Thoracic aorta (tissue), 2 donors: ENCODE measurements around the gene RARB. TPM values are rescaled to one million over a fixed set of nuclear protein-coding genes. Genes with fewer than 3 reads are reported as not detected.
A peak's percentile ranks its signal among the peaks of the same experiment; 100 is the strongest.

Experiments
- ATAC-seq: fragments of 150-250 bp; one replicate; pipeline ENCODE4 v1.8.0; 2017; ENCODE audit warnings: low read depth; ENCODE audit not compliant: insufficient number of reproducible peaks, low FRiP score
- DNase-seq: peaks from one replicate; pipeline ENCODE4 v3.0.0-alpha.2; 2020; ENCODE audit warnings: low spot score
- H3K27ac ChIP-seq, 2 donors: fragments of 200-600 bp; sonication (generic); 1 replicate in 1 of 2; 2 replicates in 1 of 2; pipeline ENCODE4 v1.5.1; 2016; ENCODE audit warnings: mild to moderate bottlenecking in 2 of 2, moderate library complexity in 2 of 2
- H3K27me3 ChIP-seq: fragments of 200-600 bp; sonication (generic); replicated peaks from 2 replicates; pipeline ENCODE4 v1.6.0; 2016; ENCODE audit warnings: mild to moderate bottlenecking; ENCODE audit not compliant: insufficient read depth
- H3K36me3 ChIP-seq: fragments of 200-600 bp; sonication (generic); one replicate; pipeline ENCODE4 v1.5.1; 2016
- H3K4me1 ChIP-seq, 2 donors: fragments of 200-600 bp; sonication (generic); 1 replicate in 1 of 2; 2 replicates in 1 of 2; pipeline versions ENCODE4 v1.5.1 to v1.6.0; 2016; ENCODE audit warnings: low read depth in 2 of 2, mild to moderate bottlenecking in 1 of 2; ENCODE audit not compliant: control insufficient read depth in 1 of 2
- H3K4me3 ChIP-seq: fragments of 200-600 bp; sonication (generic); 2 replicates; pipeline ENCODE4 v1.5.1; 2016; ENCODE audit warnings: mild to moderate bottlenecking
- H3K9me3 ChIP-seq: fragments of 200-600 bp; sonication (generic); 2 replicates; pipeline ENCODE4 v1.5.1; 2016
- total RNA-seq, 2 donors: library from RNA; depleted of rRNA; stranded (reverse); fragments of >200 nt; gene quantifications; one replicate each; pipeline versions ENCODE4 v1.1.0 to v1.2.3, GENCODE V29; 2016
- TF ChIP-seq, protein P1 (sequence below): fragments of 200-600 bp; sonication (generic); IDR thresholded peaks from one replicate; pipeline ENCODE4 v1.5.1; 2019; ENCODE audit warnings: antibody characterized with exemption

The RARB gene
- total RNA-seq, 2 donors from 2014 or later, result 3.8 to 12.3 TPM

DNA sequence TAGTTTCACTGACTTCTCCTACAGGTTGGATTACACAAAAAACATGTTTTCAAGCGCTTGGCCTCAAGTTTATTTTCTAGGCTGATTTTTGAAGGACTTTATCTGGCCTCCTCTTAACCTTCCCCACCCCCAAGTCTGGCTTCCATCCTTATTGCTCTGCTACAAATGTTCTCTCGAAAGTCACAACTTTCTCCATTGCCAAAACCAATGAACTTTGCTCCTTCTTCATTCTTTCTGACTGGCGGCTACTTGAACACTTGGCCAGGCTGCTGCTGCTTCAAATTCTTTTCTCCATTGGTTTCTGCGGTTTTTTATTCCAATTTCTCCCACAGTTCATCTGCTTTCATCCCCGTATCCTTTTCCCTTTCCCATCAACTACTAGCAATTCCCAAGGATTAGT lies 130.1 kb downstream of the RARB start:
- no peaks in the 10 kb centered on the region for H3K9me3 ChIP-seq
- H3K4me1 ChIP-seq, result peaks cover 17 to 36% of the 10 kb centered on the region in 2 donors
- DNase-seq, result no peak
- peak overlapping the region in 1 of 2 donors; percentile 25 for H3K27ac ChIP-seq
- no peak for ATAC-seq
- no peaks in the 10 kb centered on the region for H3K36me3 ChIP-seq
- no peak overlapping the region for H3K4me3 ChIP-seq
- no peaks in the 10 kb centered on the region for H3K27me3 ChIP-seq
- TF ChIP-seq, protein P1, sequence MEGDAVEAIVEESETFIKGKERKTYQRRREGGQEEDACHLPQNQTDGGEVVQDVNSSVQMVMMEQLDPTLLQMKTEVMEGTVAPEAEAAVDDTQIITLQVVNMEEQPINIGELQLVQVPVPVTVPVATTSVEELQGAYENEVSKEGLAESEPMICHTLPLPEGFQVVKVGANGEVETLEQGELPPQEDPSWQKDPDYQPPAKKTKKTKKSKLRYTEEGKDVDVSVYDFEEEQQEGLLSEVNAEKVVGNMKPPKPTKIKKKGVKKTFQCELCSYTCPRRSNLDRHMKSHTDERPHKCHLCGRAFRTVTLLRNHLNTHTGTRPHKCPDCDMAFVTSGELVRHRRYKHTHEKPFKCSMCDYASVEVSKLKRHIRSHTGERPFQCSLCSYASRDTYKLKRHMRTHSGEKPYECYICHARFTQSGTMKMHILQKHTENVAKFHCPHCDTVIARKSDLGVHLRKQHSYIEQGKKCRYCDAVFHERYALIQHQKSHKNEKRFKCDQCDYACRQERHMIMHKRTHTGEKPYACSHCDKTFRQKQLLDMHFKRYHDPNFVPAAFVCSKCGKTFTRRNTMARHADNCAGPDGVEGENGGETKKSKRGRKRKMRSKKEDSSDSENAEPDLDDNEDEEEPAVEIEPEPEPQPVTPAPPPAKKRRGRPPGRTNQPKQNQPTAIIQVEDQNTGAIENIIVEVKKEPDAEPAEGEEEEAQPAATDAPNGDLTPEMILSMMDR, result no peak

DNA sequence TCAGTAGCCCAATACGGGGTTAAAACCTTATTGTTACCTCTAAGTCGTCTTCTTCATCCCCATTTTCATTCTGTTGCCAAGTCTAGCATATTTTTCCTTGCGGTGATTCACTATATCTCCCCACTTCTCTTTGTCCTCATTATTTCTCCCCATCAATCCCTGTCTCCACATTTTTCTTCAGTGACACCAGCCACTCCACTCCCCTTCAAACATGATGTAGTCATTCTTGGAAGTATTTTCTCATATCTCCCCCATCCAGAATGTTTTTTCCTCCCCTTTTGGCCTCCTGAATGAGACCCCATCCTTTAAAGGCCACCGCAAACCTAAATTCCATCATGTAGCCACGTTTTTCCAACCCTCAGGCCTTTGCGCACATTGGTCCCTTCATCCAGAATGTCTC lies 130.7 kb downstream of the RARB start:
- TF ChIP-seq, protein P1, result no peak
- Histone ChIP-seq H3K36me3 (no peaks in the 10 kb centered on the region), H3K4me3 (no peak overlapping the region), H3K27me3 (no peaks in the 10 kb centered on the region), H3K4me1 (peaks cover 17 to 36% of the 10 kb centered on the region in 2 donors), H3K9me3 (no peaks in the 10 kb centered on the region), H3K27ac (peak overlapping the region in 1 of 2 donors; percentile 25)
- ATAC-seq (no peak), DNase-seq (no peak)

DNA sequence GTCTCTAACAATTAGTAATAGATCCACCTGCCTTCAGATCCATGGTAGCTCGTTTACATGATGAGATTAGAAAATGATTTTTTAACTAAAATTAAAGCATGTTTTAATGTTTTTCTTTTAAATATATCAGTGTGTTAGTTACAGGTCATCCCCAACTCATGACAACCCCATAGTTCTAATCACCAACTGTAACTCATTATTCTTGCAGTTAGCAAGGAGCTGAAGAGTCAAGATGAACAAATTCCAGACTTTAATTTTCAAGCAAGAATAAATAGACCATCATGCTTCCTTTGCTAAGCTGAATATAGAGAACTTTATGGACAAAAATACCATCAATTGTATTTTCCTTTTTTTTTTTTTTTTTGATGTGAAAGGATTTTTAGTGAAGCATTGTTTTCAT lies 135.5 kb downstream of the RARB start:
- no peaks in the 10 kb centered on the region for H3K36me3 ChIP-seq
- no peak overlapping the region for H3K4me3 ChIP-seq
- no peaks in the 10 kb centered on the region for H3K27me3 ChIP-seq
- H3K9me3 ChIP-seq, result no peaks in the 10 kb centered on the region
- DNase-seq (no peak), ATAC-seq (no peak)
- no peak overlapping the region for H3K27ac ChIP-seq
- peaks cover 0 to 5% of the 10 kb centered on the region in 2 donors for H3K4me1 ChIP-seq
- TF ChIP-seq, protein P1, result no peak

DNA sequence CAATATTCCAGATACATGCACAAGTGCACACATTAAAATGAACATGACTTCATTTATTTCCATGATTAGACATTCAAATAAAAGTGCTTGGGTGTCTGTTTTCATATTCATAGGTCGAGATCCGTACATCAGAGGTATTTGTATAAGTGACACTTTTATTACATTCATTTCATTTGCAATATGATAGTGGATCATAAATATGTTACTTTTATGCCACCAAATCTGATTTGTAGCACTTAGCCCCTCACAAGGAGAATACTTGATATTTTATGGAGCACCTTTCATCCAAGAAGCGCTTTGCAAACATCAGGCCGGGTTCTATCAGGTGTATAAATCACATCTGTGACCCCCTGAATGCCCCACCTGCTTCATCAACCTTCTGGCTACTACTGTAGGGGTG lies 136.0 kb downstream of the RARB start:
- ATAC-seq (no peak), DNase-seq (no peak)
- H3K27ac ChIP-seq, result no peak overlapping the region
- H3K27me3 ChIP-seq, result no peaks in the 10 kb centered on the region
- TF ChIP-seq, protein P1, result no peak
- H3K4me1 ChIP-seq, result no peaks in the 10 kb centered on the region
- H3K9me3 ChIP-seq, result no peaks in the 10 kb centered on the region
- H3K4me3 ChIP-seq, result no peak overlapping the region
- no peaks in the 10 kb centered on the region for H3K36me3 ChIP-seq

- TF ChIP-seq, protein P1, result no peak
- Histone ChIP-seq H3K36me3 (no peaks in the 10 kb centered on the region), H3K27me3 (no peaks in the 10 kb centered on the region), H3K27ac (no peak overlapping the region), H3K4me3 (no peak overlapping the region), H3K4me1 (no peaks in the 10 kb centered on the region), H3K9me3 (no peaks in the 10 kb centered on the region)
- DNase-seq (no peak), ATAC-seq (no peak)
These were observed 137.7 kb downstream of the RARB start for GRCh38 chr3:25565807-25566206.
